ENCODE measurements around the gene DYNLT2B.

DYNLT2B gene

GRCh38 chr3:196287440-196288140, 30.4 kb downstream of the DYNLT2B start, which contains the start of gene PCYT1A:
PCYT1A (minus strand) TSS chr3:196287726; CDS start chr3:196270531, 17,195 bp downstream.
- no peak for TF ChIP-seq CTCF (IDR thresholded peaks at IDR 0.05; ENCODE audit: low read depth, low read length, missing control alignments)
- peak within 1 kb of the TSS; percentile 98 for H3K4me3 ChIP-seq (replicated peaks; ENCODE audit: low read depth, low read length)
- DNase-seq (ENCODE audit: extremely low read depth, low read depth) = peak; percentile 86

GRCh38 chr3:196287090-196287439, 31.0 kb downstream of the DYNLT2B start:
- no peak for DNase-seq (ENCODE audit: extremely low read depth, low read depth)
- peak overlapping the region; percentile 98 for H3K4me3 ChIP-seq (replicated peaks; ENCODE audit: low read depth, low read length)
- no peak for TF ChIP-seq CTCF (IDR thresholded peaks at IDR 0.05; ENCODE audit: low read depth, low read length, missing control alignments)

GRCh38 chr3:196284396-196284795, 33.6 kb downstream of the DYNLT2B start:
- TF ChIP-seq CTCF (IDR thresholded peaks at IDR 0.05; ENCODE audit: low read depth, low read length, missing control alignments) = no peak
- H3K4me3 ChIP-seq (replicated peaks; ENCODE audit: low read depth, low read length) = no peak overlapping the region
- DNase-seq (ENCODE audit: extremely low read depth, low read depth) = no peak

GRCh38 chr3:196281962-196282361, 36.1 kb downstream of the DYNLT2B start:
- DNase-seq (ENCODE audit: extremely low read depth, low read depth) = no peak
- TF ChIP-seq CTCF (IDR thresholded peaks at IDR 0.05; ENCODE audit: low read depth, low read length, missing control alignments) = no peak
- H3K4me3 ChIP-seq (replicated peaks; ENCODE audit: low read depth, low read length) = no peak overlapping the region

GRCh38 chr3:196280689-196281440, 37.2 kb downstream of the DYNLT2B start:
- TF ChIP-seq CTCF (IDR thresholded peaks at IDR 0.05; ENCODE audit: low read depth, low read length, missing control alignments) = no peak
- DNase-seq (ENCODE audit: extremely low read depth, low read depth) = no peak
- no peak overlapping the region for H3K4me3 ChIP-seq (replicated peaks; ENCODE audit: low read depth, low read length)

- TF ChIP-seq CTCF (IDR thresholded peaks at IDR 0.05; ENCODE audit: low read depth, low read length, missing control alignments) = no peak
- no peak for DNase-seq (ENCODE audit: extremely low read depth, low read depth)
- no peak overlapping the region for H3K4me3 ChIP-seq (replicated peaks; ENCODE audit: low read depth, low read length)
These were observed 42.9 kb downstream of the DYNLT2B start for GRCh38 chr3:196275126-196275525.
